ENCODE measurements around the gene TUBB1.
"Not testable (repeated sequence)": the region's sequence is repeated elsewhere in the genome, so short reads cannot be mapped to it uniquely, and the experiment has no call there.

Gene TUBB1

GRCh38 chr20:59019217-59019616 lies at the start of gene TUBB1:
TSS of gene TUBB1 (plus strand) at chr20:59019429. CDS start at chr20:59019523, 94 bp downstream.
- DNase-seq (ENCODE audit: low read depth): no peak

- no peak for DNase-seq (ENCODE audit: low read depth)
Observed at GRCh38 chr20:58969439-58969838, 49.8 kb upstream of the TUBB1 start.

GRCh38 chr20:58970146-58970545 lies 49.1 kb upstream of the TUBB1 start:
- DNase-seq (ENCODE audit: low read depth): no peak

GRCh38 chr20:58971429-58971828 lies 47.8 kb upstream of the TUBB1 start:
- DNase-seq (ENCODE audit: low read depth): no peak

- no peak for DNase-seq (ENCODE audit: low read depth)
Observed at GRCh38 chr20:58973179-58973578, 46.0 kb upstream of the TUBB1 start.

GRCh38 chr20:58973866-58974265 lies 45.4 kb upstream of the TUBB1 start:
- DNase-seq (ENCODE audit: low read depth): no peak

GRCh38 chr20:58975353-58975752 lies 43.9 kb upstream of the TUBB1 start:
- no peak for DNase-seq (ENCODE audit: low read depth)

- DNase-seq (ENCODE audit: low read depth): no peak
Observed at GRCh38 chr20:58976061-58976730, 43.0 kb upstream of the TUBB1 start.

GRCh38 chr20:58978351-58979190 lies 40.7 kb upstream of the TUBB1 start:
- DNase-seq (ENCODE audit: low read depth): no peak

GRCh38 chr20:58980711-58981627 lies 38.3 kb upstream of the TUBB1 start, which contains the start of gene NELFCD:
TSS of gene NELFCD (plus strand) at chr20:58981256. CDS start at chr20:58981310, 54 bp downstream.
- DNase-seq (ENCODE audit: low read depth): peak; percentile 9

GRCh38 chr20:58981628-58982364 lies 37.4 kb upstream of the TUBB1 start:
- DNase-seq (ENCODE audit: low read depth): no peak

GRCh38 chr20:58982406-58983114 lies 36.7 kb upstream of the TUBB1 start:
- no peak for DNase-seq (ENCODE audit: low read depth)

- not testable (repeated sequence) for DNase-seq (ENCODE audit: low read depth)
Observed at GRCh38 chr20:58983115-58983468, 36.1 kb upstream of the TUBB1 start.

- DNase-seq (ENCODE audit: low read depth): no peak
Observed at GRCh38 chr20:58984691-58985090, 34.5 kb upstream of the TUBB1 start.

- DNase-seq (ENCODE audit: low read depth): no peak
Observed at GRCh38 chr20:58985656-58986055, 33.6 kb upstream of the TUBB1 start.

GRCh38 chr20:58986286-58986967 lies 32.8 kb upstream of the TUBB1 start:
- no peak for DNase-seq (ENCODE audit: low read depth)

GRCh38 chr20:58986968-58987517 lies 32.2 kb upstream of the TUBB1 start:
- no peak for DNase-seq (ENCODE audit: low read depth)

- no peak for DNase-seq (ENCODE audit: low read depth)
Observed at GRCh38 chr20:58987790-58988564, 31.3 kb upstream of the TUBB1 start.

GRCh38 chr20:58988565-58988882 lies 30.7 kb upstream of the TUBB1 start:
- no peak for DNase-seq (ENCODE audit: low read depth)
